ENCODE results near the gene RASSF9.

DNA sequence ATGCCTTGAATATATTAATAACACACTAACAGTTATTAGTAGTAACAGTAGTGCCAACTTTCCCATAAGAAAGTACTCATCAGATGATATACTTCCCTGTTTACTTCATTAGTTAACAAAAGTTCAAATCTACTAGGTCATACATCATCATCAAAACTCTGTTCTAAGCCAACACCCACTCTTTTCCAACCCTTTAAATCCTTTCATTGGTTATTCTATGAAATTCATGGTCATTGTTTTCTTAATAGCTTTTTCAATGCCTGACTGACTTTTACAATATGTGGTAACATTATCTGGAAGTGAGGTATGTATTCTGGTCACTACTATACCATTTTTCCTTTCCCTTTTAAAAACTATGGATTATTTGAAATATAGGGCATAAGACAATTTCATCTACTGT, 47.6 kb upstream of the RASSF9 start:
- TF ChIP-seq, protein P1, sequence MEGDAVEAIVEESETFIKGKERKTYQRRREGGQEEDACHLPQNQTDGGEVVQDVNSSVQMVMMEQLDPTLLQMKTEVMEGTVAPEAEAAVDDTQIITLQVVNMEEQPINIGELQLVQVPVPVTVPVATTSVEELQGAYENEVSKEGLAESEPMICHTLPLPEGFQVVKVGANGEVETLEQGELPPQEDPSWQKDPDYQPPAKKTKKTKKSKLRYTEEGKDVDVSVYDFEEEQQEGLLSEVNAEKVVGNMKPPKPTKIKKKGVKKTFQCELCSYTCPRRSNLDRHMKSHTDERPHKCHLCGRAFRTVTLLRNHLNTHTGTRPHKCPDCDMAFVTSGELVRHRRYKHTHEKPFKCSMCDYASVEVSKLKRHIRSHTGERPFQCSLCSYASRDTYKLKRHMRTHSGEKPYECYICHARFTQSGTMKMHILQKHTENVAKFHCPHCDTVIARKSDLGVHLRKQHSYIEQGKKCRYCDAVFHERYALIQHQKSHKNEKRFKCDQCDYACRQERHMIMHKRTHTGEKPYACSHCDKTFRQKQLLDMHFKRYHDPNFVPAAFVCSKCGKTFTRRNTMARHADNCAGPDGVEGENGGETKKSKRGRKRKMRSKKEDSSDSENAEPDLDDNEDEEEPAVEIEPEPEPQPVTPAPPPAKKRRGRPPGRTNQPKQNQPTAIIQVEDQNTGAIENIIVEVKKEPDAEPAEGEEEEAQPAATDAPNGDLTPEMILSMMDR (IDR thresholded peaks at IDR 0.05), result no peak
- TF ChIP-seq POLR2A (IDR thresholded peaks at IDR 0.05), result no peak

Measured in right lobe of liver (tissue), 4 donors.